HG03066 (cell line): ENCODE data around the gene VIPR2.
"Not testable (repeated sequence)": the region's sequence is repeated elsewhere in the genome, so short reads cannot be mapped to it uniquely, and the experiment has no call there.

Source experiments
- ATAC-seq: cut with Tn5 transposase; IDR thresholded peaks from one replicate; pipeline ENCODE4 v1.9.1; 2021; ENCODE audit warnings: low read depth; ENCODE audit not compliant: unreplicated experiment

Gene VIPR2

DNA sequence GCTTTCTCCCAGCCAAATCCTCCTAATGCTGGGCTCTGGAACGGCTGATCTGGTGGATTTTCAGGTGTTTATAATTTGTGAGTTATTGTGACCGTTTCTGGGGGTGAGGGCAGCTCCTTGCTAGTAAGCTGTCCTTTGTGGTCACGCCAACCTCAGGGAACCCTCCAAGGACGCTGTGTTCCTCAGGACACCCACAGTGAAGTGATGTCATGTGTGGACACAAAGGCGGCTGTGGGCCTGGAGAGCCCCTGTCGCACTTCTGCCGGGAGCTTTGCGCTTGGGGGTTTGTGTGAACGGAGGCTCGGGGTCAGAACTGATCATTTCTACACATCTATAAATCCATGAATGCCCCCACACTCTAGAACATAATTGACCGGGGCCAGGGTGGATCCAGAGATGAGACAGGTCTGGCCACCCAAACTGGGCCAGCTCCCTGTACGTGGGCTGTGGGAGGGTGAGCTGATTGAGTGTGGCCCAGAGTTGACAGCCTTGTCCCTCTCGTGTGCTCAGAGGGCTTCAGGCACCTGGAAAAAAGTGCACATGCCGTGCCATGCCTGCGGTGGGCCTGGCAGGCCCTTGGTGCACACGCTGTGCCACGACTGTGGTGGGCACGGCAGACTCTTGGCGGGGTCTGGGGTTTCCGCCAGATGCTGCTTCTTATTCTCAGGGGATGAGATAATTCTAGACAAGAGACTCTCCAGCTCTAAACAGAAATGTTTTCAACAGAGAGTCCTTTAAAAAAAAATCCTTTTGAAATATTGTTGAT is 130.2 kb downstream of the VIPR2 start:
- no peak for ATAC-seq

DNA sequence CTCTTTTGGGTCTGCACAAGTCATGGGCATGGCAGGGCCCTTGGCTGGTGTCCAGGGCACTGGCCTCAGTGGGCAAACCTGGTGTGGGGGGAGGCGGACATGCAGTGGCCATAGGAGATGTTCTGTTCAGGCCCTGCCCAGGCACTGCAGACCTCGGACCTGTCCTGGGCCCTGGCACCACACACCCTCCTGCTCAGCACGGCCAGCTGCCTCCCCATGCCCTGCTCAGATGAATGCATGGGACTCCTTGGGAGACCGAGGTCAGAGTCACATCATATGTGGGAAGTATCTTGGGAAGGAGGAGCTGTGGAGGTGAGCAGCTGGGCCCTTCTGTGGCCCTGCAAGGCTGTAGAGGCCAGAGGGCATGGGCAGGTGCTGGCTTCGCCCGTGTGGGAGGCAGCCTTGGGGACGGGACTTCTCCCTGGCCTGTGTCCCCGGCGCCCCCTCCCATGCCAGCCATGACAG is 130.8 kb downstream of the VIPR2 start:
- ATAC-seq = no peak

DNA sequence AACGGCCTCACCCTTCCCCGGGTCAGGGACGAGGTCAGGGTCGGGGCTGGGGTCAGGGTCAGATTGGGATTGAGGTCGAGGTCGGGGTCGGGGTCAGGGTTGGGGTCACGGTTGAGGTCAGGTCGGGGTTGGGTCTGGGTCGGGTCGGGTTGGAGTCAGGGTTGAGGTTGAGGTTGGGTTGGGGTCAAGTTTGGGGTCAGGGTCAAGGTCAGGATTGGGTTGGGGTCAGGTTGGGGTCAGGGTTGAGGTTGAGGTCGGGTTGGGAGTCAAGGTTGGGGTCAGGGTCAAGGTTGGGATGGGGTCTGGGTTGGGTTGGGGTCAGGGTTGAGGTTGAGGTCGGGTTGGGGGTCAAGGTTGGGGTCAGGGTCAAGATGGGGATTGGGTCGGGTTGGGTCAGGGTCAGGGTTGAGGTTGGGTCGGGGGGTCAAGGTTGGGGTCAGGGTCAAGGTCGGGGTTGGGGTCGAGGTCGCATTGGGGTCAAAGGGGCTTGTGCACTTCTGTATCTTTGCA is 131.4 kb downstream of the VIPR2 start:
- ATAC-seq = no peak

DNA sequence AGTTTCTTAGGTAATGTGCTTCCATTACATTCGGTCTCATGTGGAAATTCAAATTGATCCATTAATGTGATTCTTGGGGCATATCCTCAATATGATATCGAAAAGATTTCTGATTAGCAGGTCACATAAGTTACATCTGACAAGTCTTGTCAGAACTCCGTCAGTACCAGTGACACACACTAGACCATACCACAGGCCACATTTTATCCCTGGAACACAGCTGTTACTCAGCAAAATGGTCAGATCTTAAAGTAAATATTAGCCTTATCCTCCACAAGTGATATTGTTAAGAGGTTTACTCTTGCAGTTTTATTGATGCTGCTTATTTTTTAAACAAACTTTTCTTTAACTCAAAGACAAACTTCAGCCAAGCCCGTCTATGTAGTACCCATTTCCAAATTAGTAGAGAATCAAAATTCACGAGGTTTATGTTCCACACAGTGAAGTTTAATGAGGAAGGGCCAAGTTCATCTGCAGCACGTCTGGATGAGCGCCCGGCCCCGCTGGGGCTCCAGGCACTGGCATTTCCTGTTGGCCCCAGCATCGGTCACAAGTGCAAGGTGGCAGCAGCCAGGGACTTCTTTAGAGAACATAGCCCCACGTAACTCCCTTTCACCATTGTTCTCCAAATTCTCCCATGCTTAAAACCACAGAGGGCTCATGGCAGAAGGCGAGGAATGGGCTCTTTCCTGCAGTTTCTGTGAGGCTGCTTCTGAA is 132.2 kb downstream of the VIPR2 start:
- no peak for ATAC-seq

DNA sequence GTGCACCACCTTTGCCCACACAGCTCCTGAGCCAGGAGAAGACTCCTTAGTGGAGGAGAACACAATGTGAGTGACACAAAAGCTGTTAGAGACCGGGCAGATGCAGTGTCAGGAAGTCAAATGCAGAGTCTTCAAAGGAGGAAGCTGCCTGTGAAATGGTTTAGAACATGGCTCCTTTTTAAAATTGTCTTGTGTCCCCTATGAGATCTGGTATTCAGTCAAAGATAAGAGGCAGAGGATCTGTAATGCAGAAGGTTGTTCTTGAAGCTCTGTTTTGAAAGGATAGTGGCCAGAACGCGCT is 133.0 kb downstream of the VIPR2 start:
- no peak for ATAC-seq

DNA sequence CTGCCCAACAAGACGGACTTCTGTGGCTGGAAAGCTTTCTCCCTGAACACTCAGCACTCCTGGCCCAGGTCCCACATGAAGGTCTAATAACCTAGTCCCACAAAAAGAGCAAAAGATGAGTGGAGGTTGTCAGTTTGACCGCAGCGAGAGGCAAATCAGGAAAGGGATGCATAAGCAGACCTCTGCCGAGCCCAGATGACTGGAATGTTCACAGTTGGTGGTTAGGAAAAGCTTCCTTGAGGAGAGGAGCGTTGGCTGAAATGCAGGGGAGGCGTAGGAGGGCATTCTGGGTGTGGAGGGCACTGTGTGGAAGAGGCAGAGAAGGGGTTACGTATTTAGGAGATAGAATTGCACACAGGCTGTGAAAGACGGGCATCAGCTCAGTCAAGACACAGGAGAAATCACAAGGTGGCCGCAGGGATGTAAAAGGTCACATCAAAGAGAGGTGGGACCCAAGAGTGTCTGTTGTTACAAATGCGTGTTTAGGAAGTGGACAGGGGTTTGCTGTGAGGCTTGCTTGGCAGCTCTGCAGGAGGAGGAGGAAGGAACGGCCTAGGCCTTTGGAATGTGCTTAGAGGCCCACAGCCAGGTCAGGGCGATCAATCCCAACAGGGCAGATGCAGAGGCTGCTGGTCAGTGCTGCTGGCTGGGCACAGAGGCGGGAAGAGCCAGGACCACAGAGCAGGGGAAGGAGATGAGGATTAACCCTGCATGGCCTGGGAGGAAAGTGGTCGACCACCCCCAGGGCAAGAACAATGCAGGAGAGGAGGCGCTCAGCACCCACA is 133.5 kb downstream of the VIPR2 start:
- ATAC-seq = no peak

DNA sequence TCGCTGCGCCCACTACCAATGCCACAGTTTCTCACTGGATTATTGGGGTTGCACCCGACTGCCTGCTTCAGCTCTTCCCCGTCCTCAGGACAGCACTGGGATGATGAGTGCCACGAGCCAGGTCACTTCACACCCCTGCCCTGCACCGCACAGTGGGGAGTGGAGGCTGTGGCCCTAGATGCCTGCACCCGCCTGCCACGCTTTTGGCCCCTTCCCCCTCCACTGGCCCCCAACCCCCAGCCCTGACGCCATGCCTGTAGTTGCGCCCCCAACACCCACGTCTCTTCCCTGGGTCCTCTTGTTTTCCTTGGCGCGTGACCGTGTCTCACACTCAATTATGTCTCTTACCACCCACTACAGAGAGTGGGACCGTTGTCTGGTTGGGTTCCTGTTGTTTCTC is 134.3 kb downstream of the VIPR2 start:
- no peak for ATAC-seq

DNA sequence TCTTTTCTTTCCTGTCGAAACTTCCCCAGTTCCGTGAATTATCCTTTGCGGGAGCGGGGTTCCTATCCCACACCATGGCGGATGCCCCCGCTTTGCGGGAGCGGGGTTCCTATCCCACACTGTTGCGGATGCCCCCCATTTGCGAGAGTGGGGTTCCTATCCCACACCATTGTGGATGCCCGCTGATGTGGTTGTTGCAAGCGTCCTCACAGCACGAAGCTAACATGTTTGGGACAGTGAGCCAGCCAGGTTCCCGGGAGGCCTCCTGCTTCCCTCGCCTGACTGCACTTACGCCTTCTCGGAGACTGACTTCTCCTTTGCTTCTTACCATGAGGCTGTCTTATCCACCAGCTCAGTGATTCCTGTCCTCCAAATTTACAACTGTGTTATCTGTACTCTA is 134.7 kb downstream of the VIPR2 start:
- ATAC-seq = no peak

DNA sequence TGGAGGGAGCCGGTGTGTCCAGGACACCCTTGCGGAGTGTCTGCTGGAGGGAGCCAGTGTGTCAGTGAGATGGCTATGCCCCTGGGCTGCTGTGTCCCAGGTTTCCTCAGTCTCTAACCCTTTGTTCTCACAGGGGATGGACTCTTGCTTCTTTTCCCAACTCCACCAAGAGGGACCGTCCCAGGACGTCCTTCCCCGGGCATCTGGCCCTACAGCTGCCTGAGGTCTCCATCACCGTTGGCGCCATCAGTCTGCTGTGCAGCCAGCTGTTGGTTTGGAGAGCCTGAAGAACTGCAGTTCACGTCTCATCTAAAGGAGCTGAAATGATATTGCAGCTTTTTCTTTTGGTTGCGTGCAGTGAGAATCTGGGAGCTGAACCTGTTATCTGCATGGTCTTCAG is 136.2 kb downstream of the VIPR2 start:
- no peak for ATAC-seq

DNA sequence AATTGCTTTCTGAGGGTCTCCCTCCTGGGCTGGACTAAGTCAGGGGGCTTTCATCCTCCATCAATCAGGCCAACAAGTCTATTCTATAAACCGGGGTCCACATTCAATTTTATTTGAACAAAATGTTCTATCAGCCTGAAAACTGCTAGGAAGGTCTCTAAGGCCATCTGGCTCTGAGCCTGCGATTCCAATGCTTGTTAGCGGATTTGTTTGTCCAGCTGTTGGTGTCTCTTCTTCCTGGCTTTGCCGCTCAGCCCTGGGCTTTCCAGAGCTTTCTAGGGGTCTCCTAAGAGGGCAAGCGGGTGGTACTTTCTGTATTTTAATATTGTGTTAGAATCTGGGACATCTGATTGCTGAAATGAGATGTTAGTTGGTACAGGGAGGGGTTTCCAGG is 136.7 kb downstream of the VIPR2 start:
- ATAC-seq = no peak

DNA sequence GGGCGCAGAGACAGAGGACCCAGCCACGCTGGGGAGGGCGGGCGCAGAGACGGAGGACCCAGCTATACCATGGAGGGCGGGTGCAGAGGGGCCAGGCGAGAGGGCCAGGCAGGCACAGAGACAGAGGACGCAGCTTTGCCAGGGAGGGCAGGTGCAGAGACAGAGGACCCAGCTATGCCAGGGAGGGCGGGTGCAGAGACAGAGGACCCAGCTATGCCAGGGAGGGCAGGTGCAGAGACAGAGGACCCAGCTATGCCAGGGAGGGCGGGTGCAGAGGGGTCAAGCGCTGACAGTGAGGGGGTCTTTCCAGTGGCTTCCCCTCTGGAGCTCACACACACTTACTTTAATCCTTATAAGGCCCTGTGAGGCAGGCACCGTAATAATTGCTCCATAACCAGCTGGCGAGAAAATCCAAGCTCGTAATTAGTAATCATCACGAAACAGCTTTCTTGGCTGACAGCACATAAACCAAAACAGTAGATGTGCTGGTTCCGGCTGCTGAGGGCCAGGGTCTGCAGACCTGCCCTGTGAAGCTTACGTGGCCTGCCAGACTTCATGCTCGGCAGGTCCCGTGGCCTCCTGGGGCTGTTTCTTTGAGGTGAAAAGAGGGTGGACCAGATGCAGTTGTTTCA is 137.2 kb downstream of the VIPR2 start:
- no peak for ATAC-seq

DNA sequence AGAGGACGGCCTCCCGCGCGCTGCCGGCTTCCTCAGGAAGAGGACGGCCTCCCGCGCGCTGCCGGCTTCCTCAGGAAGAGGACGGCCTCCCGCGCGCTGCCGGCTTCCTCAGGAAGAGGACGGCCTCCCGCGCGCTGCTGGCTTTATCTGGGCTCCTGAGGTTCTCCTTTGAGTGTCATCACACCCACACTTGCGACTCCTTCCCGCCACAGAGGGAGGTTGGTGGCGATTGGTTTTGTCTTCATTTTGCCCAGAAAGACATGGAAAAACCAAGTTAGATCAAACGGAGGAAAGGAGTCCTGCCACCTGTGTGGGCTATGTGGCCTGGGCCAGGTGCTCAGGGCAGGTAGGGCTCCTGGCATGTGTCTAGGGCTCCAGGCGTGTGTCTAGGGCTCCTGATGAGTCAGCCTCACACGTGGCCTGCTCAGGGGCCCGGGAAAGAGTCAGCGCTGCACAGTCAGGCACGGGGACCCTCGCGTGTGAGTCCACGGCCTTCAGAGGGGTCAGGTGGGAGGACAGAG is 138.0 kb downstream of the VIPR2 start:
- no peak for ATAC-seq

DNA sequence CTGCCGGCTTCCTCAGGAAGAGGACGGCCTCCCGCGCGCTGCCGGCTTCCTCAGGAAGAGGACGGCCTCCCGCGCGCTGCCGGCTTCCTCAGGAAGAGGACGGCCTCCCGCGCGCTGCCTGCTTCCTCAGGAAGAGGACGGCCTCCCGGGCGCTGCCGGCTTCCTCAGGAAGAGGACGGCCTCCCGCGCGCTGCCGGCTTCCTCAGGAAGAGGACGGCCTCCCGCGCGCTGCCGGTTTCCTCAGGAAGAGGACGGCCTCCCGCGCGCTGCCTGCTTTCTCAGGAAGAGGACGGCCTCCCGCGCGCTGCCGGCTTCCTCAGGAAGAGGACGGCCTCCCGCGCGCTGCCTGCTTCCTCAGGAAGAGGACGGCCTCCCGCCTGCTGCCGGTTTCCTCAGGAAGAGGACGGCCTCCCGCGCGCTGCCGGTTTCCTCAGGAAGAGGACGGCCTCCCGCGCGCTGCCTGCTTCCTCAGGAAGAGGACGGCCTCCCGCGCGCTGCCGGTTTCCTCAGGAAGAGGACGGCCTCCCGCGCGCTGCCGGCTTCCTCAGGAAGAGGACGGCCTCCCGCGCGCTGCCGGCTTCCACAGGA is 138.6 kb downstream of the VIPR2 start:
- ATAC-seq = not testable (repeated sequence)

DNA sequence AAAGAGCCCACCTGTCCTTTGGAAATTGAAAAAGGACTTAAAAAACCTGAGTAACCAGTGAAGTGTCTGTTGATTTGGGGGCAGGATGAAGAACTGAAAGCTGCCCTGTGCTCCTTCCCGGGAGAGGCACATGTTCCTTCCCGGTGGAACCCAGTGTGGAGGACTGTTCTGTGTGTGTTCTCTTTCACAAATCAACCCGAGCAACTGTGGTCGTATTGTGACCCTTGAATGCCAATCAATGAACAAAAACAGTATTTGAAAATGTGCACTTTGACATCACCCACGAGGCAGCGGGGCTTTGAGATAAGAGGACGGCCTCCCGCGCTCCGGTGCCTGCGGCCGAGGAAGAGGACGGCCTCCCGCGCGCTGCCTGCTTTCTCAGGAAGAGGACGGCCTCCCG is 139.0 kb downstream of the VIPR2 start:
- ATAC-seq = no peak

DNA sequence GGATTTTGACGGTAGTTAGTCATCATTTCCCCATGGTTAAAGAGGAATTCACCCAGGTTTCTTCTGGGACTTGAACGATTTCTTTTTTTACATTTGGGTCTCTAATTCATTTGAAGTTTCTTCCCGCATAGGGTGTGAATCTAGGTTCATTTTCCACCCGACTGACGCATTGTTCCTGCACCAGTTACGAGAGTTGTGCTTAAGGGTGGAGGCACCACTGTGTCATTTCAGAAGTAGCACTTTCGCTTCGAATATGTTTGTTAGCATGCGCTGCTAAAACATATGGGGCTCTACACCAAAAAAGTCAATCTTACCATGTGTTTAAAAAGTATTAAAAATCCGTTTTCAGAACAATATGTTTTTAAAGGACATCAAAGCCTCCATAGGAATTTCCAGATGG is 140.3 kb downstream of the VIPR2 start:
- no peak for ATAC-seq

DNA sequence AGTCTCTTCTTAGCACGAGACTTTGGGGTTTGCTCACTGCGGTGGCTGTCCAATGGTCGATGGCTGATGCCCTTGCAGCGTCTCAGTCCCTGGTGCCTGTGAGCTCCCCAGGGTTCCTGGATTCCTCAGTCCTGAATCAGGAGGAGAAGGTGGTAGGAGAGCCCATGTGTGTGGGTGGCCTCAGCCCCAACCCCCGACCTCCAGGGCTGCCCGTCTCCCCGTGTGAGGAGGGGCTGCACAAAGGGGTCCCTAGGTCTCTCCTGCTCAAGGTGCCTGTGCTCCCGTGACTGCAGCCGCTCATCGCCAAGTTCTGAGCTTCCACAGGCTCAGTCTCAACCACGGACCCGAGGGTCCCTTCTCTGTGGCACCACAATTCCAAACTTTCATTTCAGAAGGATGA is 142.9 kb downstream of the VIPR2 start:
- no peak for ATAC-seq

DNA sequence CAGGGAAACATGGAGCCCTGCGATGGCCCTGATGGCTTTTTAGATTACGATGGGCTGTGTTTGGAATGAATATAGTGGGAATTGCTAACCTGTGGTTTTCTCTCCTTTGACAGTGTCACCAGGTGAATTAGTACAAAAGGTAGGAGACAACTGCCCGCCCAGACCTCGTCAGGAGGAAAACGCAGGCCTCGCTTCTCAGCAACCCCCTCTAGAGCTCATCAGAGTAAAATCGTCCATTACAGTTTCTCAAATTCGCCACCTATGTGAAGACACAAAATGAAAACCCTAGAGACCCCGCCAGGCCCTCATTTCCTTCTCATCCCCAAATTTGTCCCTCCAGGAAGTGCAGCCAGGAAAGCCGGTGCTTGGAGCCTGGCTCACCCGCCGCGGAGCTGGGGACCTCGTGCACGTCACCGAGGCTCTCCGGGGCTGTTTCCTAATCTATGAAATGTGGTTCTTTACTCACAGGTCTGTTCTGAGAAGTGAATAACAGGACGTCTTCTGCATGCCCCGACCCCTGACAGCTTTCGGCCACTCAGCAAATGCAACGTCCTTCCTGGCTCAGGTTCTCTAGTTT is 143.7 kb downstream of the VIPR2 start:
- ATAC-seq = no peak

DNA sequence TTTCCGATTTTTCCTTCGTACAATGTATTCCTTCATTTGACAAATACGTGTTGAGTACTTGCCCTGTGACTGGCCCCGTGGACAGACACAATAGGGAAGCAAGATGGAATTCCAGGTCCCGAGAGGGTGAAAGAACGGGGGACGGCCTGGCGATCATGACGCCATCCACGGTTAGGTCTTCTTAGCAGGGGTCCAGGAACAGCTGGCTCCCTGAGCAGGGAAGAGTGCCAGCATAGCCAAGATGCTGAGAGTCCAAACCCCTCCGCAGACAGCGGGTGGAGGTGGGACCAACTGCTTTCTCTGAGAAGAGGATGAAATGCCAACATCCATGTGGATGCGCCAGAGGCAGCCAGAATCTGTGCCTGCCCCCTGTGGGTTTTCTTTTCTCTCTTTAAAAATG is 144.6 kb downstream of the VIPR2 start:
- ATAC-seq = no peak

DNA sequence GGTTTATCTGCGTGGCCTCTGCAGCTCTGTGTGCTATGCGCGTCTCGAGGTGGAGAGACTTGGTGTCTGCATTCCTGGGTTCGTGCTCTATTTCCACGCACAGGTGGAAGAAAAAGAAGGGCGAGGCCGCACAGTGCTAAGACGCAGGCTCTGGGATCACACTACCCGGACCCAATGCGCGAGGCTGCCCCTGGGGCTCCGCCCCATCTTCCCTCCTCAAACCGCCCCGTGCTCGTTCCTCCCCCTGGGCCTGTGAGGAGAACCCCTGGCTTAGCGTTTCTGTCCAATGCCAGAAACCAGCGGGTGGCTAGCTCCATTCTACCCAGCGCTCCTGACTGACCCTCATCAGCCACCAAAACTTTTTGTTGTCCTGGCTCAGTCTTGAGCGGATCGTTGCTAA is 145.2 kb downstream of the VIPR2 start:
- ATAC-seq = no peak

DNA sequence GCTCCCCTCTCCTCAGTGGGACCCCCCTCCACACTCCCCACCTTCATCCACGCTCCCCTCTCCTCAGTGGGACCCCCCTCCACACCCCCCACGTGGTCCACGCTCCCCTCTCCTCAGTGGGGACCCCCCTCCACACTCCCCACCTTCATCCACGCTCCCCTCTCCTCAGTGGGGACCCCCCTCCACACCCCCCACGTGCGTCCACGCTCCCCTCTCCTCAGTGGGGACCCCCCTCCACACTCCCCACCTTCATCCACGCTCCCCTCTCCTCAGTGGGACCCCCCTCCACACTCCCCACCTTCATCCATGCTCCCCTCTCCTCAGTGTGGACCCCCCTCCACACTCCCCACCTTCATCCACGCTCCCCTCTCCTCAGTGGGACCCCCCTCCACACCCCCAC is 146.4 kb downstream of the VIPR2 start:
- not testable (repeated sequence) for ATAC-seq
